ENCODE results near the gene CDCA3.

Gene CDCA3

DNA sequence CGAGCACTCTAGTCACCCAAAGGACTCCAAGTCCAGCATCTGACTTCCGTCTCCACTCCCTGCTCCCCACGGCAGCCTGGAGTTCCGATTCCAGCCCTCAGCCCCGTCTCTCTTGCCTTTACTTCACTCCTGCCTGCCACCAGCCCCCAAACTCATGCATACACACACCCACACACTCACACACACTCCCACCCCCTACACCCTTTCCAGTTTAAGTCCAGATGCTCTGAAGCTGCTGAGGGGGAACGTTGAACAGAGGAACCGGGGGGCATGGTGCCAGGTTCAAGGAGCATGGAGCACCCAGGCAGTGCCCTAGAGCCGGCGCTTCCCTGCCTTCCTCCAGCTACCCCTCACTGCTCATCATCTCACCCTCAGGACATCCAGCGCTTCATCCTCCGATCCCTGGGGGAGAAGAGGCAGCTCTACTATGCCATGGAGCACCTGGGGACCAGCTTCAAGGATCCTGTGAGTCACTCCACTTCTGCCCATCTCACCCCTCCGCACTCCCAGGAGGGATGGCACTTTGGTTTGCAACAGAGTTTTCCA is 19.6 kb downstream of the CDCA3 start:
- DNase-seq: no peak

- no peak for DNase-seq
Observed at GRCh38 chr12:6830999-6831398, 20.1 kb downstream of the CDCA3 start.

- DNase-seq: no peak
Observed at GRCh38 chr12:6830286-6830890, 20.7 kb downstream of the CDCA3 start.

GRCh38 chr12:6829536-6830220 is 21.4 kb downstream of the CDCA3 start:
- DNase-seq: peak in 1 of 2 experiments; percentile 38

DNA sequence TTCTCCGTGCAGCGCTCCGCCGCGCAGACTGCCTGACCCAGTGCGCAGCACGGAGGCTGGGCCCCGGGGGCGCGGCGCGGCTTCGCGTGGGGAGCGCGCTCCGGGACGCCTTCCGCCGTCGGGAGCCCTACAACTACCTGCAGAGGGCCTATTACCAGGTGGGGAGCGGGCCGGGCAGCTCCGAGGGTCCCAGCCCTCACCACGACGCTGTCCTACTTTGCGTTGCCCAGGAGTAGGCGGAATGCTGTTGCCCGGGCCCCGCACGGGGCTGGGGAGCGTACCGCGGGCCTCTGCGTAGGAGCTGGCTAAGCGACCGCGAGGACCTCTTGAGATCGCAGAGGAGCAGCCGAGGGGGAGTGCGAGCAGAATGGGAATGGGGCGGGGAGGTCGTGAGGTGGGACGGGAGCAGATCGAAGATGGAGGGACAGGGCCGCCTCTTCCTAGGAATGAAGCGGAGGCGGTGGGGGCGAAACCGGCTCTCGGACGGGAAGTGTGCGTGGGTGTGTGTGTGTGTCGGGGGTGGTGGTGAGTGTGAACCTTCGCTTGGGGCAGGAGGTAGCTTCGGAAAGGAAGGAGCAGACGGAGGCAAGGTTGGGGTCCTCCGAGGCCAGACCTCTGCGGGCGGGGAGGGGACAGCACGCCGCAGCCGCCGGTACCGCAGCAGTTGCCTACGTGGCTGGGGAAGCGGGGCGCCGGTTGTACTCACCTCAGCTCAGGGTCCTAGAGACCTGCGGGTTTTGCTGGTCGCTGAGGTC is 22.1 kb downstream of the CDCA3 start:
- DNase-seq: peak; percentile 59 to 61

DNA sequence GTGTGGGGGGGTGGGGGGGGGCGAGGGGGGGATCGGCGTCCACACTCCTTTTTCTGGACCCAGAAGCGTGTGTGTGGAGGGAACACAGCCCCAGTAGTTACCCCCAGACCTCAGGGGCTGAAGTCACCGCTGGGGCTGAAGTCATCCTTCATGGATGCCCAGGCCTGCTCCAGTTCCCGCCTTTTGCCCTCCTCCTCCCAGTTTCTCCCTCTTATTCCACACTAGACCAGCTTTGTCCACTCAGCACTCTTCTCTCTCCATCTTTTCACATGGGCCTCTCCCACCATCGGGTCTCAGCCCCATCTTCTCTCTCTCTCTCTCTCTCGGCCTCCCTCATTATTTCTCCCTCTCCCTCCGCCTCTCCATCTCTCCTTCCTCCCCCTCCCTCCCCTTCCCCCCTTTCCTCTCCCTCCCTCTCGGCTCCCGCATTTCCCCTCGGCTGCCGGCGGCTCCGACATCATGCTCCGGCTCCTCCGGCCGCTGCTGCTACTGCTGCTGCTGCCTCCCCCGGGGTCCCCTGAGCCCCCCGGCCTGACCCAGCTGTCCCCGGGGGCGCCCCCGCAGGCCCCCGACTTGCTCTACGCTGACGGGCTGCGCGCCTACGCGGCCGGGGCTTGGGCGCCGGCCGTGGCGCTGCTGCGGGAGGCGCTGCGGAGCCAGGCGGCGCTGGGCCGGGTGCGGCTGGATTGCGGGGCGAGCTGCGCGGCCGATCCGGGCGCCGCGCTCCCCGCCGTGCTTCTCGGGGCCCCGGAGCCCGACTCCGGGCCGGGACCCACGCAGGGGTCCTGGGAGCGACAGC is 22.9 kb downstream of the CDCA3 start, which contains the start of gene P3H3:
Gene P3H3 (plus strand): TSS at position 426 of the 799 bp plus-strand sequence. CDS start 34 bp downstream, at position 460.
- peak; percentile 40 to 56 for DNase-seq

DNA sequence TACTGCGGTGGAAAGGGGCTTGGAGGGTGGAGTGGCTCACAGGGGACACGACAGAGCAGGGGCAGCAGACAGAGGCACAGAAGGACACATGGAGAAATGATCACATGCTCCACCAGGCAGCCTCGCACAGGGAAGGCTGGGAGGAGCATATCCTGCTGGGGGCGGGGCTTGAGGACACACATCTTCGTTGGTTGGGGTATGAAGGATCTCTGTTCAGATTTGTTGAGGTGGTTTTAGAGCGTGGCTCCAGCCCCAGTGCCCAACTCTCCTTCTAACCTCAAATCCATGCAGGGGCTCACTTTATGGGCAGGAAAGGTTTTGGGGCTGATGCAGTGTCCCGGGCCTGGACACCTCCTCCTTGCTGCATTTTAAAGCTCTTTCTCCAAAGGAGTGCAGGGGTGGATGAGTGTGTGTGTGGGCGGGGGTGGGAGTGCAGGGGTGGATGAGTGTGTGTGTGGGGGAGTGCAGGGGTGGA is 23.6 kb downstream of the CDCA3 start:
- peak; percentile 75 to 76 for DNase-seq

DNA sequence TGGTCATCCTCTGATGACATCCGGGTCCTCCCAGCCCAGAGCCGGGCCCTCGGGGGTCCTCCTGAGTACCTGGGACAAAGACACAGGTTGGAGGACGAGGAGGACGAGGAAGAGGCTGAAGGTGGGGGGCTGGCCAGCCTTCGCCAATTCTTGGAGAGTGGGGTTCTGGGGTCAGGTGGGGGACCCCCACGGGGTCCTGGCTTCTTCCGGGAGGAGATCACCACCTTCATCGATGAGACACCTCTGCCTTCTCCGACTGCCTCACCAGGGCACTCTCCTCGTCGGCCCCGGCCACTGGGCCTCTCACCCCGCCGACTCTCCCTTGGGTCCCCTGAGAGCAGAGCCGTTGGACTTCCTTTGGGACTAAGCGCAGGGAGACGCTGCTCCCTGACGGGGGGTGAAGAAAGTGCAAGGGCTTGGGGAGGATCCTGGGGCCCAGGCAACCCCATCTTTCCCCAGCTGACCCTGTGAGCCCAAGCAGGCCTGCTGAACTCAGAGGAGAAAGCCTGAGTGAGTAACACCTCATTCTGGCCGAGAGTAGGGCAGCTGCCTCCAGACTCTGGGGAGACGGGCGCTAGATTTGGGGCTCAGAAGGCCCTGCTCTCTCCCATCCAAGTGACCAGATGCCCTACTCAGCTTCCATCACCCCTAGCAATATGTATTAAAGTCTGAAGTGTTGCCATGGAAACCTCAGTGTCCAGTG is 24.2 kb downstream of the CDCA3 start:
- DNase-seq: no peak

- DNase-seq: no peak
Observed at GRCh38 chr12:6826125-6826733, 24.9 kb downstream of the CDCA3 start.

DNA sequence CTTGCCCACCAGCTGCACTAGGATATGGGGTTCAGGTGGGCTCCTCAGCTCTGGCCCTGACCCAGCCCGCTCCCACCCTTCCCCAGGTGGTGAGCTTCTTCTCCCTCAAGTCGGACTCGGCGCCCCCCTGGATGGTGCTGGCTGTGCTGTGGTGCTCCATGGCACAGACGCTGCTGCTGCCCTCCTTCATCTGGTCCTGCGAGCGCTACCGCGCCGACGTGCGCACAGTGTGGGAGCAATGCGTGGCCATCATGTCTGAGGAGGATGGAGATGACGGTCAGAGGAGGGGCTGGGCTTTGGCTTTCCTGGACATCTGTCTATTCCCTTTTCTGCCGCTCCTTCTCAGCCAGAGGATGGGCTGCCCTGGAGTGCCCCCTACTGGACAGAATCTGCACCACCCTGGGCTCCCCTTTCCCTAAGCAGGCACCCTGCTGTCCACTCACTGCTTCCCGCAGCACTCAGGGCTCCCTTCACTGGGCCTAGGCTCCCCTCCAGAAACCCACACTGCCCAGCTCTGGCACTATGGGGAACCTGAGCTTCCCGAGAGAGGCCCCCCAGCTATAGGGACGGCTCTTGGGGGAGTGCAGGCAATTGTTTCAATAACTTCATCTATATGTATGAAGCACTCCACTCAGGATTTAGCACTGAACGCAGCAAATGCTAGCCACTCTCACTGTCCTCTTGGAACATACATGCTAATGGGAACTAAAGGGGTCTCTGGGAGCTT is 25.5 kb downstream of the CDCA3 start:
- peak; percentile 92 for DNase-seq

- DNase-seq: no peak
Observed at GRCh38 chr12:6824901-6825381, 26.1 kb downstream of the CDCA3 start.

- no peak for DNase-seq
Observed at GRCh38 chr12:6824085-6824775, 26.9 kb downstream of the CDCA3 start.

DNA sequence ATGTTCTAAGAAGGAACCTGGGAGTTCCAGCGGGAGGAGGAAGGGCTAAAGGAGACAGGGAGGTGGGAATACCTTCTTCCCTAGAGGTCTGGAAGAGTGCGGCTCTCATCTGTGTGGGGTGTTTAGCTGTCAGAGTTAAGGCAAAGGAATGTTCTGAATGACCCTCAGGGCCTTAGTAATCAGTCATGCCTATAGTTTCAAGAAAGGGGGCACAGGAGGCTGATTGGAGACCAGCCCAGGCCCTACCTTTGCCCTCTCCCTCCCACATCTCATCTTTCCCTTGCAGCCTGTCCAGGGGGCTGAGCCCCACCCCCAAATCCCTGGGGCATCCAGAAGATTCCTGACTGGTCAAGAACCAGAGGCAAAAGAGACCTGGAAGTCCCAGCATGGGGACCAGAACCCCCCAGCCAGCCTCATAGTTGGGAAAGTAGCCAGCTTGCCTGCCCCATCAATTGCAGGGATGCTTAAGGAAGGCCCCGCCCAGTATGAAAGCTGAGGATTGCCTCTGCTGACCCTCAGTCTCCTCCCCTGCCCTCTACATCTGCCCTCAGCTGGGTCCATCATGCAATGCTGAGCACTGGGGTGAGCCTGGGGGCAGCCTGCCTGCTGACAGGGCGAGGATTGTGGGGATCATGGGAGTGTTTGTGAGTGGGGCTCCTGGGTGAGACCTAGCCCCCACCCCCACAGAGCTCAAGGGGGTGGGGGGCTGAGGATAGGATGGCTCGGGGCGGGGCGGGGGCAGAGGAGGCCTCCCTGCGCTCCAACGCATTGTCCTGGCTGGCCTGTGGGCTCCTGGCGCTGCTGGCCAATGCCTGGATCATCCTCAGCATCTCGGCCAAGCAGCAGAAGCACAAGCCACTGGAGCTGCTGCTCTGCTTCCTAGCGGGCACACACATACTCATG is 27.7 kb downstream of the CDCA3 start:
- DNase-seq: no peak

DNA sequence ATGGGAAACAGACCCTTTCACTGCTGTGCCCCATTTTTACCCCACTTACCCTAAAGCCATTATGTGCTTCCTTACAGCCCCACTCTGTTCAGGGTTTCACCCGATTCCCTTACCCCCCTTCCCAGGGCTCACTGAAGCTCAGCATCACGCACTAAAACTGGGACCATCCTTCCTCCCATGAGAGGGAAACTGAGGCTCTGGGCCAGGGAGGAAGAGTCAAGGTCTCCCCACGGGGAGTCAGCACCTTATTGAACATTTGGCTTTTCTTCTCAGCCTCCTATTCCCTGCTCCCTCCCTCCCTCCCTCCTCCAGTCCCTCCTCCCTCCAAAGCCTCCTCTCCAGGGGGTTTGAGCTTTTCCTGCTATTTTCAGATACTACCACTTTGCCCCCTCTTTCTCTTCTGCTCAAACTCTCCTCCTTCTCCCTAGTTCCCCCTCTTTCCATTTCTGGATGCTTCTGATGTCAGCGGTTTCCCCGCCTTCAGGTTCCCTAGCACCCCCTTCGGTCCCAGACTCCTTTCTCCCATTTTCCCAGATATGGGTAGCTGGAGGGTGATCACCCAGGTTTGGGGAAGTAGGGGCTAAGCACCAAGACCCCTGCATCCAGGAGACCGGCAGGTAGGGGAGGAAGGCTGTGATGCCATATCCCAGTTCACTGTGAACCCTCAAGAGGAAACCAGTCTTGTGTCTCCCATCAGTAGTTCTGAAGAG is 28.5 kb downstream of the CDCA3 start:
- no peak for DNase-seq

DNA sequence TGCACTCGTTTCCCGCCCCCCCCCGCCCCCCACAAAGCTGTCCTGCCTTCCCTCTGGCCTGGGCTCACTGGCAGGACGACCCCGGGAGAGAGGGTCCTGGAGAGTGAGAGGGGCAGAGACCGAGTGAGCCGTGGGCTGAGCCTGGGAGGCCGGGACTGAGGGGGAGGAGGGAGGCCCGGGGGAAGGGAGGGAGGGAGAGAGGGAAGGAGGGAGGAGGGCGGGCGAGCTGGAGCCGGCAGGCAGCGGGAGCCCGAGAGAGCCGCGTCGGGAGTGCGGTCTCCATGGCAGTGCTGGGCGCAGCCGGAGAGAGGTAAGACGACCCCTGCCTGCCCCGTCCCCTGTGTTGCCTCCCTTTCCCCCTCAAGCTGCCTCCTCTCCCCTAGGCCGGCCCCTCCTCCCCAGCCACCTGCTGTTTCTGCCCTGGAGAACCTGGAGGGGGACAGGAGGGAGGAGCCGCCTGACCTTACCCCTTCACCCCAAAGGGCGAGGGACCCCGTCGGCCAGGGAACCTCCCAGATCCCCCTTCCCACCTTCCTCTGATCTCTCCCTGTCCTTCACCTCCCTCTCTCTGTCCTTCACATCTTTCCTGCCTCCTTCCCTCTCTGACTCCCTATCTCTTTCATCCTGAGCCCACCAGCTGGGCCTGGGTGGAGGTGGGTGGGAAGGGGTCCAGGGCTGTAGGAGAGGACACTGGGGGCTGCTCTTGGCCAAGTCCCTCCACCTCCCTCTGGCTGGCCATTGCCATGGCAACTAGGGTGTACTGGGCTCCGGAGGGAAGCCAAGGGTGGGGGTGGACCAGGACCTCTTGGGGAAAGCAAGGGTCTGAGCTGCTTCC is 29.3 kb downstream of the CDCA3 start, which contains the start of gene GPR162:
Gene GPR162 (plus strand): TSS at position 231 of the 835 bp plus-strand sequence. CDS start 2,078 bp downstream, outside the sequence.
- no peak for DNase-seq

GRCh38 chr12:6820166-6820565 is 30.9 kb downstream of the CDCA3 start:
- DNase-seq: no peak

All from activated T-cell treated with anti-CD3 and anti-CD28 coated beads, Interleukin-2, amount 50 U/mL, for 48 hours (primary cell).